ENCODE results near the gene TMEM115. TPM values are rescaled to one million over a fixed set of nuclear protein-coding genes. Genes with fewer than 3 reads are reported as not detected.
"Not testable (repeated sequence)": the region's sequence is repeated elsewhere in the genome, so short reads cannot be mapped to it uniquely, and the experiment has no call there.

Gene TMEM115
- total RNA-seq, 1 donor from 2014 or later, result 18.7 TPM

GRCh38 chr3:50319894-50320625 is 39.3 kb downstream of the TMEM115 start:
- ATAC-seq (no peak), DNase-seq (ENCODE audit: low spot score) (no peak)

- no peak for DNase-seq (ENCODE audit: low spot score)
Observed at GRCh38 chr3:50319181-50319893, 40.0 kb downstream of the TMEM115 start.

GRCh38 chr3:50318615-50319014 is 40.7 kb downstream of the TMEM115 start:
- ATAC-seq (no peak), DNase-seq (ENCODE audit: low spot score) (no peak)

More at GRCh38 chr3:50319181-50319893, 40.0 kb downstream of the TMEM115 start:
- ATAC-seq, result no peak

- no peak for DNase-seq (ENCODE audit: low spot score)
- ATAC-seq, result no peak
Observed at GRCh38 chr3:50318163-50318562, 41.2 kb downstream of the TMEM115 start.

- DNase-seq (ENCODE audit: low spot score) (no peak), ATAC-seq (no peak)
Observed at GRCh38 chr3:50317300-50317699, 42.0 kb downstream of the TMEM115 start.

- ATAC-seq (no peak), DNase-seq (ENCODE audit: low spot score) (no peak)
Observed at GRCh38 chr3:50316657-50317242, 42.6 kb downstream of the TMEM115 start.

- ATAC-seq (peak; percentile 5), DNase-seq (ENCODE audit: low spot score) (no peak)
Observed at GRCh38 chr3:50314816-50315215, 44.5 kb downstream of the TMEM115 start.

- ATAC-seq (peak; percentile 66), DNase-seq (ENCODE audit: low spot score) (no peak)
Observed at GRCh38 chr3:50314342-50314741, 45.0 kb downstream of the TMEM115 start.

- DNase-seq (ENCODE audit: low spot score); ATAC-seq: not testable (repeated sequence)
Observed at GRCh38 chr3:50312041-50312440, 47.3 kb downstream of the TMEM115 start.

Other genes starting within 250 kb of the TMEM115 start
- 4.0 TPM for gene SEMA3F, start 204.2 kb downstream of the TMEM115 start, total RNA-seq
- gene GNAT1, start 167.9 kb downstream of the TMEM115 start, total RNA-seq, result 0.08 TPM
- 242 TPM for gene SLC38A3, start 154.2 kb downstream of the TMEM115 start, total RNA-seq
- 115 TPM for gene GNAI2, start 123.3 kb downstream of the TMEM115 start, total RNA-seq
- 5.7 TPM for gene SEMA3B, start 90.4 kb downstream of the TMEM115 start, total RNA-seq
- not detected for gene LSMEM2, start 80.4 kb downstream of the TMEM115 start, total RNA-seq
- 63.8 TPM for gene IFRD2, start 67.1 kb downstream of the TMEM115 start, total RNA-seq
- gene HYAL3, start 60.1 kb downstream of the TMEM115 start, total RNA-seq, result 2.9 TPM
- 4.9 TPM for gene NAA80, start 60.1 kb downstream of the TMEM115 start, total RNA-seq
- 140 TPM for gene HYAL1, start 55.9 kb downstream of the TMEM115 start, total RNA-seq
- gene HYAL2, start 36.8 kb downstream of the TMEM115 start, total RNA-seq, result 21.6 TPM
- 15.0 TPM for gene TUSC2, start 31.3 kb downstream of the TMEM115 start, total RNA-seq
- gene RASSF1, start 18.7 kb downstream of the TMEM115 start, total RNA-seq, result 6.4 TPM
- gene ZMYND10, start 13.8 kb downstream of the TMEM115 start, total RNA-seq, result 1.7 TPM
- 15.6 TPM for gene NPRL2, start 8.7 kb downstream of the TMEM115 start, total RNA-seq
- 17.9 TPM for gene CYB561D2, start 8.7 kb downstream of the TMEM115 start, total RNA-seq
- gene CACNA2D2, start 144.1 kb upstream of the TMEM115 start, total RNA-seq, result 0.50 TPM
- gene C3orf18, start 208.2 kb upstream of the TMEM115 start, total RNA-seq, result 3.0 TPM
- gene HEMK1, start 210.0 kb upstream of the TMEM115 start, total RNA-seq, result 16.8 TPM

All from left lobe of liver (tissue), 2 donors.